ENCODE data around the gene IMMP2L.

The IMMP2L gene

DNA sequence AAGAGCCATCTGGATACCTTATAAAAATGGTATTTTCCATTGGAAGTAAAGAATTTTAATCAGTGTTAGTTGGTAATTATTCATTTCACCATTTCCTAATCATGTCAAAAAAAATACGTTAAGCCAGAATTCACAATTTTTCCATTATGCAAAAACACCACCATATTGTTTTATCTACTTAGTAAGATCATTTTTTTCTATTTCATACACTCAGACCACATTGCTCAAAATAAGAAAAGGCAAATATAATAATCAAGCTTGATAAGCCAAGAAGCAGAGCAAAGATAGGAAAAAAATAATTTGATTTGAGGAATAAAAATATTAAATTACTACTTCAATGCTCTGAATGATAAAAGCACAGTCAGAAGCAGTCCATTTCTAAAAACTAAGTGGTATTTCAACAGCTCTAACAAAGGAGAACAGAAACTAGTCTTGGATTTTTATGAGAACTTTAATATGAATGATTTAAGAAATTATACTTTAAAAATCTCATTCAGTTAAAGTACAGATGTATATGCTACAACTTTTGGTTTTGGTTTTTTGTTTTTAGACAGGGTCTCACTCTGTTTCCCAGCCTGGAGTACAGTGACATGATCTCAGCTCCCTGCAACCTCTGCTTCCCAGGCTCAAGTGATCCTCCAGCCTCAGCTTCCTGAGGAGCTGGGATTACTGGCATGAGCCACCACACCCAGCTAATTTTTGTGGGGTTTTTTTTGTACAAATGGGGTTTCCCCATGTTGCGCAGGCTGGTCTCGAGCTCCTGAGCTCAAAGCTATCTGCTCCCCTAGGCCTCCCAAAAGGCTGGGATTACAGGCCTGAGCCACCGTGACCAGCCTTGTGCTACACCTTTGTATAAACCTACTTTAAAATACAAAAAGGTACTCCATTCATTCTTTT, 424.7 kb downstream of the IMMP2L start:
- DNase-seq: no peak

DNA sequence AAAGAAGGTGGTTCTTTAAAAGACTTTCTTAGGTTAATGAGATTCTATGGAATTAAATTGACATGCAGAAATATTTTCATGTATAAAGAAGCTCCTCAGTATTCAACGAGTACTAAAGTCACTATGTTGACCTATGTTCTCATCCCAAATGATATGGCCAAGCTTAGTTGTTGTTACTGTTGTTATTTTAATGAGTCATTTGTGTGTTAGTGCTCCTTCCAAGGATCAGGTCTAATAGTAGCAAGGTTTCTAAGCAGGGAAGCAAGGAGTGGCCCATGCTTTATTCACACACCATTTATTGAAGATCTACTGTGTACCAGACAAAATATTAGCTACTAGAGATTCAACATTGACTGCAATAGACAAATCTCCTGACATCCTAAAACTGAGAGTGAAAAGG, 429.5 kb downstream of the IMMP2L start:
- DNase-seq: no peak

DNA sequence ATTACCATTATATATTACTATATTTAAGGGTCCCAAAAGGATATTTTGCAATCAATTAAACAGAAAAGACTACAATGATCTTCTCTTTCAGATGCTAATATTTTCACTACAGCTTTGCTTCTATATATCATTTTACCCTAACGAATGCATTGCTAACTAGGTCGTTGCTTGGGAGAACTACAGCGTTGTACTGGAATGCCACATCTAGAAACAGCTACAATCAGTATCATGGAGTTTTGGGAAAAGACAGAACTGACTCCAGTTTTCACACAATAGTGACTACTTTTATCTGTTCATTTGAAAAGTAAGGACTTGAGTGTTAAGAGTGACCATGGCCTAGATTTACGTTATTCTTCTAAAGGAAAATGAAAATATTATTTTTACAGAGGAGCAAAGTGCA, 432.9 kb downstream of the IMMP2L start:
- no peak for DNase-seq

DNA sequence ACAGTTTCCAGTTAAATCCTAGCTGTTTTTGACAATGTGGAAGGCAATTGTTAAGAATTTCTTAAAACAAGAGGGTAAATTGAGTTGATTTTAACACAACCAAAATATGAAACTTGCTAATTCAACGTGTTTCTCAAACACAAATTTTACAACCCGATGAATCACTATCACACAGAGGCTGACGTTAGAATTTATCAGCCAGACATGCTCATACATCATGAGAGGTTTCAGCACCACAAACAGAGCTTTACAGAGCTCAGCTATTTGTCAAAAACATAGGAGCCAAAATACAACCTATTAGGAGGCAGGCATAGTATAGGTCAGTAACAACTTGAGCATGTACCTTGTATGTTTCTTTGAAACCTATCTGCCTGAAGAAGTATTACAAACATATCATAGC, 435.3 kb downstream of the IMMP2L start:
- DNase-seq: no peak

DNA sequence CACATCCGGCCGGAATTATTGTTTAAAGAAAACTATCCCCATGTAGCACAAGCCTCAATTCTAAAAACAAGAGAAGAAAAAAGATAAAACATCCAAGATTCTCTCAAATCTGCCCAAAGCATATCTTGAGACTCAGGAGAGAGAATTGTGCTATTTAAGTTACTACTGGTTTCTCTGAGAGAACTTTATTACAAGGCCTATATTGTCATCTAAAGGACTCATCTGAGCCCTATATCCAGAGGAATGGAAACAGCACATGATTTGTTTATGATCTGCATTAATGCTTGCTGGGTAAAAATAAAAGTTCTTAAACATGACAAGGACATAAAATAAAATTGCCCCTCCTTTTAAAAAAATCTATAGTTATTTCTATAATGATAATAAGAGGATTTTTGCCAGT, 446.3 kb downstream of the IMMP2L start:
- DNase-seq: no peak

DNA sequence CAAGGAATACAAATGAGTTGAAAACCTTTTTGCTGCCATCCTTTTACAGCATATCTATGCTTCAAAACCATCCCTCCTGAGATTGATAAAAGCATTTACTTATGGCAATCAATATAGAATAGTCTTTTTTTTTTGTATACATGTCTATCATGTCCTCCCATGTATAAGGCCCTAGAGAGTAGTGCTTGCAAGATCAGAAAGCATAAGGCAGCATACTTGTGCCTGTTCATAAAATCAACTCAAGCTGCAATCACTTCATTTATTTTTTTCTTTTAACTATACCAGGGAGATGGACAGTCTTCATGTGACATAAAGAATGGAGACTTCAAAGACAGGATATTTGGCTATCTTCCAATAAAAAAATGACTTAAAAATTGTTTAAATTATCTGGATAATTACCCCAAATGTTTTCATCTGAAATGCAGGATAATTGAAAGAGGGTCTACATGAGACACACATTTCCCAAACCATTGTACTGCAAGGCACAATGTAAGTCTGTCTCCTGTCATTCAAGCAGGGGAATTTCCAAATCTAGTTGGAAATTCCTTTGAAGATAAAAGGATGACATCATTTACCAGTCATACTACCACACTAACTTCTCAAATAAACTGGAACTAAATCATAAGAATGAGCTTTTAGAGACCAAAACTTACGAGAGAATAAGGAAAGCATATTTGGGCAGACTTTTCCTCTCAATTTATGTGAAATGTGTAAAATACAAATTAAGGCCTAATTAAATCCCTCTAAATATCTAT, 448.9 kb downstream of the IMMP2L start:
- DNase-seq: no peak

DNA sequence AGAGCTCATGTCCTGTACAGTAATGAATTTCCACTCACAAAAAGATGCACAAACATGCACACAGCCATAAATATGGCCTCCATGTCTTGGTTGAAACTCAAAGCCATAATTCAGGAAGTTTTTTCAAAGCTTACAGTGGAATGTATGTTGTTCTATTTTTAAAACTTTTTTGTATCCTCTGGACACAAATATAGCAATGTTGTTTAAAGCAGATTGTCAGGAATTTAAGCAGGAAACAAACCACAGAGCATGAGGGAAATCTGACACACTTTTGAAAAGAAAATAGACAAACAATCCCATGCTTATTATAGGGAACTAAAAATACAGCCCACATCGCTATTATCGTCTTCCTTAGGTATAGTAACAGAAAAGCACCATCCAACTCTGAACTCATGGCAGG, 449.9 kb downstream of the IMMP2L start:
- DNase-seq: no peak

DNA sequence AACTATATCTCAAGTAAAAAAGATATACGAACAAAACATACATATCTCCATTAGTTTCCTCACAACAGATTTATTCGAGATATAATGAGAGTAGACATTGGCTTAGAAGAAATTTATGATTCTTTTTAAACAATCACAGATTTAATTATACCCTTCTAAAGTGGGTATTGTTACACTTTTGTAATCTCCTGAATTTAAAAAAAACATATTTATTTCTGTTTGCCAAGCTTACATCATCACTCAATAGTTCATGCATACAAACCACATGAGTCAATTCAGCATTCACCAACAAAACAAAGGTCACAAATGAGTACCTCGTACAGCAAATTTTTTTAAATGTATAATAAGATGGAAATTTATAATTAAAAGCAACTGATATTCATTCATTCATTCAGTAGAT, 453.8 kb downstream of the IMMP2L start:
- DNase-seq: peak; percentile 67

DNA sequence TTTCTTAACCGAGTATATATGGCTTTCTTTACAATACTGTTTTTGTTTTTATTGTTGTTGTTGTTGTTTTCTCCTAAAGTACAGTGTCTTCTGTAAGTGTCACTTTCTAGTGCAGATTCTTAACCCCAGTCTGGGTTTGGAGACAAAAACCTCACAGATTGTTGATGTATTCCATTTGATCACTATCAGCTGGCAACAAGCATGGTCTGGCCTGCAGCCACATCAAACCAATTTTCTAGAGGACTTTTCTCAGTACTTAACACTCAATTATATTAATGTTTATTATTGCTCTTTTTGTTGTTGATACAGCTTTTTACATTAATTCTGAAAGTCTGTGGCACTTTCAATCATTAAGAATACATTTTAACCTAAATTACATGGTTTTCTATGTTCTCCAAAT, 454.3 kb downstream of the IMMP2L start:
- DNase-seq: peak; percentile 82

DNA sequence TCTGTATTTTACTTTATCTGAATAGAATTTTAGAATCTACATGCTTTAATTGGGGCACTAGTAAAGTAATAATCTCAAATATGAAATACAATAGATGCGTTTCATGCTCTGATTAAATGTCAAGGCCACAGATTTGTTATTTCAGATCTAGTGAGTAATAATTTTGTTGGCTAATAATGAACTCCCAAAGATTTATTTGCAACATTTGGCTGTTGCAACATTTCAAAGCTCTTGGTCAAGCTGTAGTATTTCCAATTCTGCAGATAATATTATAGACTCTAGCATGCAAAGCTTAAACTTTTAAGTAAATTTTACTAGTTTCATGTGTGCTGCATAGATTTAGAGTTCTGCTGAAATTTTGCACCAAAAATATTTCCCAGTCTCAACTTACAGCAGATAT, 454.7 kb downstream of the IMMP2L start:
- DNase-seq: peak; percentile 17

DNA sequence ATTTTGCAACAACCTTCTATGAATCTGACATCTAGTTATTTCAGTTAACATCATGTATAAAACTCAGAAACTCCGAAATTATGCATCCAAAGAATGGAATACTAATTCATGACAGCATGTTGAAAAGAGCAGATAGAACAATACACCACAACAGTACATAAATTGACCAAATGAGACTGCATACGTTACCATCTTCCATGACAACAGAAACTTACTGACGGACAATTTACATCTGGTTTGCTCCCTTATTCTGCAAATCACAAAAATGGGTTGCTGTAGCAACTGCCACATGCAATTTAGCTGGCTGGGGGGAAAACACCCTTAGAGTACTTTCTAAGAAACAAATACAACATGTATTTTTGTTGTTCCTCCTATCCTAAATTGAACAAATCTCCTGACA, 457.0 kb downstream of the IMMP2L start:
- no peak for DNase-seq

DNA sequence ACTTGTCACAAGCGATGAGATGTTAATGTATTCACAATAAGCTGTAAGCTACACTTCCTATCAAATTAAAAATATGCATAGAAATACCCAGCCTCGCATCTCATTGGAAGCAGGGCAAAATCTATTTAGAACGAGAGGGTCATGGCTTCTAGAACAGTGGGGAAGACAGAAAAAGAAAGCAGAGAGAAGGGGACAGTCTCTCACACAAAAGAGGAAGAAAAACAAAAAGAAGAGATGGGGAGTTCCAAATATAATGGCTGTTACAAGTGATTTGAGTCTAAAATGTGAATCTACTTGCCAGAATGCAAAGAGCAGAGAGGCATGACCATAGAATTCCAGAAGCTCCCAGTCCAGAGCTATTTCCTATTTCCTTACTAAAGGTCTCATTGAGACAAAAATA, 457.6 kb downstream of the IMMP2L start:
- no peak for DNase-seq

DNA sequence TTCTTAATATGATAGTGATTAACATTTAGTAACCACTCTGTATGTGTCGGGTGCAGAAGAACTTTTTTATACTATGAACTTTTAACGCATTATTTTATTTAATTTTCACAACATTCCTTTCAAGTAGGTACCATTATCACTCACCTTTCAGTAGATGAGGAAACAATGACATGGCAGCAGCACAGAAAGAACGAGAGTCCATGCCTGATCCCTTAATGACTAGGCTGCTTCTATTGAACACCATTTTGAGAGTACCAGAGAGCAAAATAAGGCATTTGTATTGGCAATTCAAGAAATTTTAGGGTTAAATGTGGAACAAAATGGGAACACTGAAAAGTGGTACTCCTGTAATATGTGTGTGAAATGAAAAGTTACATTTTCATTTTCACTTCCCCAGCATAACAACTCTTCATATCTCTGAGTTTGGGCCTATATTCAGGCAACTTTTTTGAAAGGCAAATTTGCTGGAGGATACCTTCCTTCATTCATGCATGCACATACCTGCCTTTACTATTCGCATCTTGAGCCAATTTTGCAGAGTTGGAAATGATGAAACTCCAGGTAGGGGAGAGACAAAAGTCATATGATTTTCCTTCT, 458.5 kb downstream of the IMMP2L start:
- no peak for DNase-seq

DNA sequence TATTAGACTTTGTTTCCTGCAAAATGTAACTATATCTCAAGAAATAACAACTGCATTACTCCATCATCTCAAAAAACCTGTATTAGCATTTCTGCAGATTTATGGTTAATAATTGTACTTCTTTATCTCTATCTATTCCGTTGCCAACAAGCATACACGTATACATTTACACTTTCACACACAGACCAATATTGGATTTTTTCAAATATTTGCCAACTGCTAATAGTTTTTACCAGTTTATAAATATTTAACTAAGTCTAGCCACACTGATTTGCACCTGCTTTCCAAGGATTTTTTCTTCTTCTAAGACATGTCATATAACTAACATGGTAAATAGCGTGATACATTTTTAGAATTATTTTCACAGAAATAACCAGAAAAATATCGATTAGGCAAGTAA, 459.2 kb downstream of the IMMP2L start:
- DNase-seq: no peak

DNA sequence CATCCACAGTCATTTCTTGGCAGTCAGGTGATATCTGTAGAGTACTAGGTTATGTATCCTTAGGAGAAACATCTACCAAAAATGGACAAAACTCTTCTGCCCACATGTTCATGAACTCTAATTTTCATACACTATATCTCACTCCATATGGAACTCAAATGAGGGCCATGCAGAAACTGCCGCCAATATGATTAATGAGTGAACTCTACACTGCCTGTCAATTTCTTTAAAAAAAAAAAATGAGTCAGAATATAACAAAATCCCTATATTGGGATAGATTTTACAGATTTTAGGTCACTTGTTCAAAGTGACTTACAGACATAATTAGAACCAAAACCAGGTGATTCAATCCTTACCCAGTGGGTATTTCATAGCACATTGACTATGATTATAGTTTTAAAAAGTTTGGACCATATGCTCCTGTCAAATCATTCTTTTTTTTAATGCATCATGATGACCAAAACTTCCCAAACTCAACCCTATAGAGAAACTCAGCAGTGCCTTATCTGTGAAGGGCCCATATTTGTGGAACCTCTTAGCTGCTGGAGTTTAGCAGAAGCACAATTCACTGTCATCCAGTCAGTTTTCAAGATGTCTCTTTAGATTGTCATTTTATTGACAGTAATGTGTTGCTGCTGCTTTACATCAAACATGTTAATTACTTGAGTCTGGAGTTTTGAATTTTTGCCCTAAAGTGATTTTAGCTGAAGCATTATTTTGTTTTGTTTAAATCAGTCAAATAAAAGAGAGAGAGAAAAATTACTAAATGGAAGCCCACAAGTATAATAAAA, 460.2 kb downstream of the IMMP2L start:
- DNase-seq: no peak

DNA sequence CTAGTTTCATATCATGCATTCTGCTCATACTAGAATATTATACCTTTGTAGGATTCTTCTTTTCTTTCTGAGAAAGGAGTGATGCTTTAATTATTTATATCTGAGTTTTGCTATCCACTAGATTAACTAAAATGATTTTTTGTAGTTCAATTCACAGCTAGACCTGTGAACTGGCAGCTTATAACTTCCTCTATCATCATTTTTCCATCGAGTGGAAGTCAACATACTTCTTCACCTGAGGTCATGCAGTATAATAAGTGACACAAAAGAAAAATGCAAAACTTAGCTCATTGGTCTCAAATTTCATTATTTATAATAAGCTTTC, 463.4 kb downstream of the IMMP2L start:
- no peak for DNase-seq

DNA sequence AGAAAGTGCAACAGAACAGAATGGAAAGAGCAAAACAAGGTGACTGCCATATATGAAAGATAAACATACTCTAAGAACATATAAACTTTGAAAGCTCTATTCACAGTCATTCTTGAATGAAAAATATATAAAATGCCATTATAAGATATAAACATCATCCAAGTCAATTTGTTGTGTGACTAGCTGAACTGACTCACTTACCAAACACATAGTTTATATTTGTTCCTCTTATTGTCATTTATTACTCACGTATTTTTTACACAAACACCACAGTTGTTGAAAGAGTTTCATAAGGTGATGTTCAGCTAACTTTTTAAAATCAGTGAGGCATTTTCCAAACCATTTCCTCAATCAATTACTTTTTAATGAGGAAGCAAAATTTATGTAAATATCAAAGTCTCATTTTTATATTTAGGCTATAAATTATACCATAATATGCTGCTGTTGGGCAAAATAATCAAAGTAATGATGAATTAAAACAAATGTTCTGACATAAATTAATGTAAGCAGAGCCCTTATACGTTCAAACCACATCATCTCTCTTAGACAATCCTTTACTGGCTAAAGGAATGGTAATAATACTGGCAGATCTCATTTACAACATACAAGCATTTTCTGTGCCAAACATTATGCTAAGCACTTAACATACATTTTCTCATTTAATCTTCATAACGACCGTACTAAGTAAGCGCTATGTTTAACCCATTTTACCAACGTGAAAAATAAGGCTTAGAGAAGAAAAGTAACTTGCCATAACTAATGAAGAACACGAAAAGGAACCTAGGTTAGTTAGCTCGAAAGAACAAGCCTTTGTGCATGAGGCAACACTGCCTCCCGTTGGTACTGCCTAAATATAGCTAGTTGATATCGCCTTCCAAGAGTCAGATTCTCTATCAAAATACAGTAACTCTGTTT, 464.0 kb downstream of the IMMP2L start:
- no peak for DNase-seq

DNA sequence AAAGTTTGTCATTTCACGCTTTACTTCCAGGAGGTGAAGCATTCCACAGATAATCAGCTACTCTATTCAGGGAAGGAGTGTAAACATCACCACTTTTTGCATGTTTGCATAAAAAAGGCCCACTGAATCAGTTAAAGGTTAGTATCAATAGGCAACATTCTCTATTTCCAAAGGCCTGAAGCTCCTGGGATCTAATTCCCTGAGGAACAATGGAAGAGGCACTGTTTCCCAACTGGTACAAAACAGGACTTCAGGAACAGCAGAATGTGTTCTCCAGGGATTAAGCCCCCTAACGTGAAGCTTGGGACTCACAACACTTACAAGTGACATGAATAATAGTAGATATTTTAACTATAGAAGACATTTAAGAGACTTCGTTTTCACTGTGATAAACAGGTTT, 465.3 kb downstream of the IMMP2L start:
- DNase-seq: no peak

DNA sequence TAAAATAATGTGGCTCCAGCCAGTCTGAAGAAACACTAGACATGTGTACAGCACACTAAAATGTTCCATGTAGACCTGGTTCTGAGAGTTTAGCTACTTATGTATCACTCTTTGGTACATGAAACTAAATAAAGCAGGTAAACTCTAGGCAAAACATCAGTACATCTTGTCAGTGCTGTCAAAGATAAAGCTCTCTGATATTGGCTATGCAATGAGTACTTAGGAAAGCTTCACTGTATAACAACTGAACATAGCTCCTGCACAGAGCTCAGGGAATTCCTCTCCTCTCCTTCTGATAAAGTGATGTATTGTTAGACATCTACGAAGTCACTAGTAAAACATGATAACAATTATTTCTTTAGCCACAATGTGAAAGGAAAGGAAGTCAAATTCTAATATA, 467.9 kb downstream of the IMMP2L start:
- peak; percentile 46 for DNase-seq

DNA sequence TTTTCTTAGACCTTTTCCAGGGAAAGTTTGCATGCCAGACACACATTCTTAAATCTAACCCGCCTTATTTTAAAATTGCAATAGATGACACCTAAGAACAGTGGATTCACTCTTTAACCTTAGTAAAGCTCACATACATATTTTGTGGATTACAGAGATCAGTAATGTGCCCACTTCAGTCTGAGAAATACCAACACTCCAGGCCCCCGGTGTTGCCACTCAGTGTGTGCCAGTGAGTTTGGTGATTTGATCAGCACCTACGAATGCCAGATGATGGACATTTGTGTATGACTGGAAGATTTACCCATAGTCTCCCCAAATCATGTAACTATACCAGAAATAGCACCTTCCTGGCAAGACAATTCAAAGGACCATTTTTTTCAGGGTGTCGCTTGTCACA, 468.8 kb downstream of the IMMP2L start:
- DNase-seq: no peak

DNA sequence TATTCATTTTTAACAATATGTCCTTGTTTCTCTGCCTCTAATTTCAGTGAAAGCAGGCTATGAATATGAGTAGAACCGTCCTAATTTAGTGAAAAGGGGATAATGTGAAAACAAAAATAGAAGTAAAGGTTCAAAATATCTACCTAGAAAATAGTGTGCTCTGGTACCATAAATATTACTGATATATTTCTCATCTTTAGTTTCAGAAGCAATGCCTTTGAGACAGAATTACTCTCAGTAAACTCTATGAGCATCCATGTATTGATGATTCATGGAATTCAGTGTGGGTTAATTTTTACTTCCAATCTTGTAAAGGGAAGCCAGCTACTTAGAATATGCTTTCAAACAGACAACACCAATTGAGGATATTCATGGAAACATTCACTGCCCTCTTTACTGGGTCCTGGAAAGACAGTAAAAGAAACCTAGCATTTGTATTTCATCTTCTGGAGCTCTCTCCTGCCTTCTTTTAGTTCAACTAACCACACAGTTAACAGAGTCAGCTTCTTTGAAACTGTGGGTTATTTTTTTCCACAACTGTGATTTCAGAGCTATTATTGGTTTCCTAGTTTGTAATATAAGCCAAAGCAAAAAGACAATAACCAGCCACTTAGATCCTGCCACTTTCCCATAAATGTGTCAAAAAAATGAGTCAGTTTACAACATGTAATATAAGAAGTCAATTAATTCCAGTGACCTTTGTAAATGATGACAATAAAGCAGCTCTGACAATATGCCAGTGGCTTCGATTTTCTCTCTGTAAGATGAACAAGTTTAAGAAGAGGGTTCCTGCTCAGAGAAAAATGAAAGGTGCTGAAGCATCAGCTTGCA, 469.7 kb downstream of the IMMP2L start:
- DNase-seq: peak; percentile 66
